Kidney epithelial cell (primary cell): ENCODE measurements around the gene PLD1. TPM values are rescaled to one million over a fixed set of nuclear protein-coding genes. Genes with fewer than 3 reads are reported as not detected.

ENCODE experiments used
- DNase-seq: peaks from one replicate; pipeline ENCODE4 v3.0.0-alpha.2; 2010; ENCODE audit warnings: low read depth
- H3K27me3 ChIP-seq: 2 replicates; pipeline ENCODE4 v1.6.0; 2011; ENCODE audit warnings: low read length; ENCODE audit not compliant: control insufficient read depth, insufficient read depth
- H3K36me3 ChIP-seq: 2 replicates; pipeline ENCODE4 v1.5.1; 2011; ENCODE audit warnings: low read length; ENCODE audit not compliant: control insufficient read depth, insufficient read depth
- H3K4me3 ChIP-seq: 2 replicates; pipeline ENCODE4 v1.5.1; 2011; ENCODE audit warnings: low read depth, mild to moderate bottlenecking, control low read depth, low read length
- CTCF ChIP-seq: IDR thresholded peaks from 2 replicates; pipeline ENCODE4 v1.5.1; 2011; ENCODE audit warnings: mild to moderate bottlenecking, moderate library complexity, low read length, control low read depth, inconsistent platforms; ENCODE audit not compliant: insufficient read depth, poor library complexity, severe bottlenecking
- total RNA-seq: library from RNA; depleted of rRNA; stranded (reverse); fragments of >200 nt; gene quantifications from 2 replicates; pipeline ENCODE4 v1.2.3, GENCODE V29; 2015

Gene PLD1
- total RNA-seq, 1 donor from 2014 or later, result 5.8 TPM

GRCh38 chr3:171834461-171834801 lies 24.1 kb upstream of the PLD1 start:
- Histone ChIP-seq H3K4me3 (no peak overlapping the region), H3K27me3 (no peaks in the 10 kb centered on the region), H3K36me3 (no peaks in the 10 kb centered on the region)
- no peak for TF ChIP-seq CTCF
- DNase-seq, result no peak

GRCh38 chr3:171833789-171834460 lies 23.6 kb upstream of the PLD1 start:
- no peaks in the 10 kb centered on the region for H3K27me3 ChIP-seq
- no peak overlapping the region for H3K4me3 ChIP-seq
- peak; percentile 54 for TF ChIP-seq CTCF
- DNase-seq, result no peak
- H3K36me3 ChIP-seq, result no peaks in the 10 kb centered on the region

- no peak for TF ChIP-seq CTCF
- no peak for DNase-seq
- H3K4me3 ChIP-seq, result no peak overlapping the region
- no peaks in the 10 kb centered on the region for H3K27me3 ChIP-seq
- no peaks in the 10 kb centered on the region for H3K36me3 ChIP-seq
Observed at GRCh38 chr3:171832989-171833388, 22.7 kb upstream of the PLD1 start.

GRCh38 chr3:171831936-171832335 lies 21.7 kb upstream of the PLD1 start:
- no peaks in the 10 kb centered on the region for H3K36me3 ChIP-seq
- no peak for DNase-seq
- H3K4me3 ChIP-seq, result no peak overlapping the region
- no peak for TF ChIP-seq CTCF
- H3K27me3 ChIP-seq, result no peaks in the 10 kb centered on the region

- no peak for DNase-seq
- H3K36me3 ChIP-seq, result no peaks in the 10 kb centered on the region
- H3K4me3 ChIP-seq, result no peak overlapping the region
- no peaks in the 10 kb centered on the region for H3K27me3 ChIP-seq
- TF ChIP-seq CTCF, result no peak
Observed at GRCh38 chr3:171830518-171830875, 20.2 kb upstream of the PLD1 start.

- Histone ChIP-seq H3K27me3 (no peaks in the 10 kb centered on the region), H3K36me3 (no peaks in the 10 kb centered on the region), H3K4me3 (no peak overlapping the region)
- peak; percentile 90 for TF ChIP-seq CTCF
- no peak for DNase-seq
Observed at GRCh38 chr3:171829841-171830517, 19.7 kb upstream of the PLD1 start.
